HG03025 (cell line): ENCODE measurements around the gene SIGLEC1.

Experiments
- ATAC-seq: cut with Tn5 transposase; IDR thresholded peaks from one replicate; pipeline ENCODE4 v1.9.1; 2021; ENCODE audit warnings: mild to moderate bottlenecking, moderate library complexity; ENCODE audit not compliant: unreplicated experiment, low FRiP score

SIGLEC1 gene

GRCh38 chr20:3744806-3745685 lies 32.6 kb upstream of the SIGLEC1 start:
- no peak for ATAC-seq

- ATAC-seq: no peak
These were observed 31.6 kb upstream of the SIGLEC1 start for GRCh38 chr20:3744037-3744436.

GRCh38 chr20:3743251-3743650 lies 30.9 kb upstream of the SIGLEC1 start:
- ATAC-seq: no peak

GRCh38 chr20:3741836-3742458 lies 29.5 kb upstream of the SIGLEC1 start:
- no peak for ATAC-seq

- ATAC-seq: no peak
These were observed 28.4 kb upstream of the SIGLEC1 start for GRCh38 chr20:3740615-3741301.

GRCh38 chr20:3739926-3740451 lies 27.6 kb upstream of the SIGLEC1 start:
- ATAC-seq: no peak

- no peak for ATAC-seq
These were observed 26.9 kb upstream of the SIGLEC1 start for GRCh38 chr20:3739054-3739925.

GRCh38 chr20:3738111-3739053 lies 26.0 kb upstream of the SIGLEC1 start:
- no peak for ATAC-seq

GRCh38 chr20:3735768-3736167 lies 23.4 kb upstream of the SIGLEC1 start:
- ATAC-seq: no peak

- ATAC-seq: no peak
These were observed 21.9 kb upstream of the SIGLEC1 start for GRCh38 chr20:3734111-3734843.

GRCh38 chr20:3733119-3733995 lies 21.0 kb upstream of the SIGLEC1 start:
- ATAC-seq: no peak

- no peak for ATAC-seq
These were observed 20.1 kb upstream of the SIGLEC1 start, which contains the start of gene HSPA12B for GRCh38 chr20:3732327-3733118. Gene HSPA12B (plus strand): TSS chr20:3732685. CDS start chr20:3738675, 5,990 bp downstream.

GRCh38 chr20:3731944-3732326 lies 19.5 kb upstream of the SIGLEC1 start:
- ATAC-seq: no peak

- no peak for ATAC-seq
These were observed 18.6 kb upstream of the SIGLEC1 start for GRCh38 chr20:3730803-3731672.

- no peak for ATAC-seq
These were observed 17.6 kb upstream of the SIGLEC1 start for GRCh38 chr20:3729811-3730540.
